GM12878 (cell line): Measurements from ENCODE around the gene SLC4A1. TPM values are rescaled to one million over a fixed set of nuclear protein-coding genes. Genes with fewer than 3 reads are reported as not detected.

Experiments used
- ATAC-seq: fragments of 200-7000 bp; cut with Tn5 transposase; 3 replicates; pipeline ENCODE4 v1.9.1; 2020; ENCODE audit warnings: mild to moderate bottlenecking, moderate library complexity
- BruUV-seq: library from RNA; stranded (reverse); fragments of 400-500 nt; replicated peaks from 2 replicates; lab custom pipeline; 2021; lab: Mats Ljungman, UMichigan
- CTCF ChIA-PET: fragments of 300-600 bp; sonication (Branson Sonifier 250); formaldehyde crosslinking; extraction: SDS; loops from one replicate; lab custom pipeline; 2021; ENCODE audit warnings: inconsistent platforms; lab: Yijun Ruan, JAX
- POLR2A ChIA-PET: fragments of 350-600 bp; formaldehyde crosslinking; extraction: SDS; loops from one replicate; lab custom pipeline; 2021; ENCODE audit warnings: inconsistent platforms; lab: Charles Lee
- RAD21 ChIA-PET: fragments of 300-600 bp; sonication (Branson Sonifier 250); formaldehyde crosslinking; loops from one replicate; lab custom pipeline; 2023; ENCODE audit warnings: antibody characterized with exemption; ENCODE audit not compliant: unreplicated experiment; lab: Charles Lee
- SMC1A ChIA-PET: fragments of 300-600 bp; sonication (Branson Sonifier 250); formaldehyde crosslinking; loops from one replicate; lab custom pipeline; 2023; ENCODE audit not compliant: unreplicated experiment, uncharacterized antibody; lab: Charles Lee
- DNase-seq: peaks from one replicate; pipeline ENCODE4 v3.0.0-alpha.2; 2011; ENCODE audit warnings: low read depth, low spot score
- FAIRE-seq: peaks from 3 replicates; lab custom pipeline; 2011; peaks lifted over from hg19 to GRCh38; lab: Jason Lieb, UNC
- H2AFZ ChIP-seq: 2 replicates; pipeline ENCODE4 v1.6.0; 2011; ENCODE audit warnings: low read depth, low read length, control low read depth; ENCODE audit not compliant: control insufficient read depth
- H3K27ac ChIP-seq: 2 replicates; pipeline ENCODE4 v1.5.1; 2011; ENCODE audit warnings: control low read depth; ENCODE audit not compliant: control insufficient read depth, insufficient read depth
- H3K27me3 ChIP-seq, 2 experiments: replicated peaks in 1 of 2; 2 replicates each; pipeline versions ENCODE4 v1.6.0 to v1.6.1; 2011; ENCODE audit warnings: low read length in 1 of 2; ENCODE audit not compliant: control insufficient read depth in 2 of 2, insufficient read depth in 2 of 2
- H3K36me3 ChIP-seq, 2 experiments: 2 replicates each; pipeline ENCODE4 v1.5.1; 2011; ENCODE audit warnings: low read length in 1 of 2; ENCODE audit not compliant: control insufficient read depth in 2 of 2, insufficient read depth in 2 of 2
- H3K4me1 ChIP-seq: 2 replicates; pipeline ENCODE4 v1.6.1; 2011; ENCODE audit warnings: mild to moderate bottlenecking, low read length, moderate library complexity, mixed read lengths; ENCODE audit not compliant: control insufficient read depth, insufficient read depth
- H3K4me2 ChIP-seq: 2 replicates; pipeline ENCODE4 v1.6.0; 2011; ENCODE audit warnings: control low read depth; ENCODE audit not compliant: control insufficient read depth, insufficient read depth
- H3K4me3 ChIP-seq: fragments of 200-600 bp; sonication (generic); 2 replicates; pipeline ENCODE4 v1.5.1; 2016
- H3K79me2 ChIP-seq: 2 replicates; pipeline ENCODE4 v1.6.0; 2011; ENCODE audit warnings: low read length; ENCODE audit not compliant: control insufficient read depth, insufficient read depth
- H3K9ac ChIP-seq: 2 replicates; pipeline ENCODE4 v1.8.0; 2011; ENCODE audit warnings: low read length, control low read depth, mixed read lengths; ENCODE audit not compliant: control insufficient read depth, insufficient read depth
- H3K9me3 ChIP-seq: replicated peaks from 3 replicates; pipeline ENCODE4 v1.5.1; 2011; ENCODE audit warnings: mild to moderate bottlenecking, low read length; ENCODE audit not compliant: control insufficient read depth, insufficient read depth
- H4K20me1 ChIP-seq: 2 replicates; pipeline ENCODE4 v1.6.0; 2011; ENCODE audit not compliant: control insufficient read depth, insufficient read depth
- BCL3 ChIP-seq: IDR thresholded peaks from 2 replicates; pipeline ENCODE4 v1.6.1; 2011; ENCODE audit warnings: borderline replicate concordance, low read depth, mild to moderate bottlenecking, moderate library complexity, low read length; ENCODE audit not compliant: insufficient read depth, poor library complexity, severe bottlenecking
- CBX5 ChIP-seq: sonication (generic); IDR thresholded peaks from 2 replicates; pipeline ENCODE4 v1.6.1; 2016; ENCODE audit warnings: low read depth, moderate library complexity, mild to moderate bottlenecking, inconsistent platforms
- CTCF ChIP-seq, 3 experiments: IDR thresholded peaks in 2 of 3; conservative IDR thresholded peaks in 1 of 3; 2 replicates each; pipeline ENCODE4 v1.5.1; 2011; ENCODE audit warnings: low read depth in 3 of 3, low read length in 3 of 3, mild to moderate bottlenecking in 3 of 3, control low read depth in 2 of 3, moderate library complexity in 2 of 3, inconsistent platforms in 1 of 3, mixed read lengths in 1 of 3; ENCODE audit not compliant: control insufficient read depth in 2 of 3, insufficient read depth in 1 of 3; ENCODE audit errors: extremely low read depth in 1 of 3
- KDM1A ChIP-seq: fragments of 200-600 bp; sonication (generic); IDR thresholded peaks from 2 replicates; pipeline ENCODE4 v1.6.1; 2016; ENCODE audit warnings: borderline replicate concordance
- KLF5 ChIP-seq: fragments of 450-650 bp; IDR thresholded peaks from 2 replicates; pipeline ENCODE4 v1.6.1; 2014; ENCODE audit warnings: mild to moderate bottlenecking; ENCODE audit not compliant: partially characterized antibody
- NR2C1 ChIP-seq: fragments of 450-650 bp; IDR thresholded peaks from 2 replicates; pipeline ENCODE4 v1.6.1; 2017; ENCODE audit warnings: antibody characterized with exemption, mild to moderate bottlenecking, moderate library complexity
- PAX5 ChIP-seq: IDR thresholded peaks from 2 replicates; pipeline ENCODE4 v1.6.1; 2011; ENCODE audit warnings: low read depth, low read length, borderline replicate concordance
- POLR2A ChIP-seq: IDR thresholded peaks from 2 replicates; pipeline ENCODE4 v1.6.1; 2011; ENCODE audit warnings: low read depth, mild to moderate bottlenecking, low read length
- RBBP5 ChIP-seq: fragments of 200-600 bp; sonication (generic); conservative IDR thresholded peaks from 2 replicates; pipeline ENCODE4 v1.6.1; 2016
- ZNF592 ChIP-seq: fragments of 450-650 bp; IDR thresholded peaks from 2 replicates; pipeline ENCODE4 v1.6.1; 2017; ENCODE audit warnings: mild to moderate bottlenecking, moderate library complexity
- WGBS: methylation state at CpG from one replicate; pipeline ENCODE4 v1.1.6; 2016; ENCODE audit warnings: low lambda C conversion rate; ENCODE audit not compliant: insufficient replicate concordance, insufficient coverage; ENCODE audit errors: missing lambda C conversion rate; 5-methylcytosine and 5-hydroxymethylcytosine counted together
- in situ Hi-C: fragments of 300-500 bp; cut with MboI; formaldehyde crosslinking; loops from 9 replicates; pipeline ENCODE4 v1.14.3; 2018; ENCODE audit warnings: mixed read lengths
- intact Hi-C: fragments of 100-400 bp; cut with micrococcal nuclease; formaldehyde crosslinking; loops from one replicate; pipeline ENCODE4 v1.14.2; 2022; ENCODE audit not compliant: unreplicated experiment
- polyA plus RNA-seq, 11 experiments: library from polyadenylated mRNA; depleted of rRNA in 4 of 11; unstranded in 6 of 11; stranded (reverse) in 5 of 11; fragments of >200 nt; fragmentation: Nextera tagmentation in 4 of 11; fragmentation: Illumina TruSeq in 1 of 11; extraction: Ambion mirVana in 4 of 11; extraction: Trizol in 1 of 11; gene quantifications; 1 replicate in 1 of 11; 2 replicates in 10 of 11; pipeline versions ENCODE4 v1.2.1 to v1.2.3, GENCODE V29; 2011 to 2016; ENCODE audit warnings: inconsistent platforms in 2 of 11, missing spikeins in 2 of 11, low read depth in 1 of 11
- total RNA-seq, 4 experiments: library from RNA; depleted of rRNA in 3 of 4; stranded (reverse); fragments of >200 nt in 3 of 4; fragmentation: Illumina TruSeq in 1 of 4; extraction: Trizol in 1 of 4; gene quantifications; 2 replicates each; pipeline versions ENCODE4 v1.2.1 to v1.2.3, GENCODE V29; 2013 to 2021

Gene SLC4A1
- total and polyA plus RNA-seq, 10 of the 15 experiments (the other 5 are each of a cell fraction or from before 2014, with no cell fraction given) = 0.03 TPM; not detected in 9

- Histone ChIP-seq H3K27me3 (no peaks in the 10 kb centered on the region), H3K4me2 (no peak overlapping the region), H3K9me3 (no peaks in the 10 kb centered on the region), H3K79me2 (no peaks in the 10 kb centered on the region), H3K36me3 (no peaks in the 10 kb centered on the region), H3K9ac (no peak overlapping the region), H2AFZ (no peak overlapping the region), H3K27ac (no peak overlapping the region), H3K4me1 (peaks cover 5% of the 10 kb centered on the region; the same call in 1 of the 2 replicates), H3K4me3 (no peak overlapping the region), H4K20me1 (no peaks in the 10 kb centered on the region)
- intact Hi-C loops = no loop called here
- no peak for DNase-seq
- ChIA-PET CTCF (interaction anchor here (1.3 kb wide), 1 partner anchor 8 kb away, joined by 5 read pairs; no protein-coding TSS in a partner anchor), SMC1A (interaction anchor here (1.2 kb wide), 1 partner anchor 8 kb away, joined by 5 read pairs; no protein-coding TSS in a partner anchor), RAD21 (no interaction called here), POLR2A (no interaction called here)
- in situ Hi-C loops = no loop called here
- TF ChIP-seq KDM1A (no peak), KLF5 (no peak), CBX5 (no peak), CTCF (IDR thresholded peaks at IDR 0.05 in 2 of 3, conservative IDR thresholded peaks at IDR 0.05 in 1 of 3; ENCODE audit: control insufficient read depth in 2 of 3, extremely low read depth in 1 of 3, insufficient read depth in 1 of 3, low read depth in 3 of 3, low read length in 3 of 3) (no peak), POLR2A (no peak)
- 81% methylated on average over 9 of the region's 9 CpGs for WGBS
- no peak for ATAC-seq
- no TSS peak for BruUV-seq
- no peak for FAIRE-seq
Observed at GRCh38 chr17:44230140-44230539, 37.8 kb downstream of the SLC4A1 start.

GRCh38 chr17:44229090-44229489 lies 38.8 kb downstream of the SLC4A1 start:
- Histone ChIP-seq H3K27ac (no peak overlapping the region), H3K4me1 (no peaks in the 10 kb centered on the region), H3K36me3 (no peaks in the 10 kb centered on the region), H3K4me3 (no peak overlapping the region), H3K27me3 (no peaks in the 10 kb centered on the region), H3K4me2 (no peak overlapping the region), H2AFZ (no peak overlapping the region), H3K79me2 (no peaks in the 10 kb centered on the region), H3K9ac (no peak overlapping the region), H3K9me3 (no peaks in the 10 kb centered on the region), H4K20me1 (no peaks in the 10 kb centered on the region)
- ChIA-PET SMC1A (no interaction called here), RAD21 (no interaction called here), CTCF (no interaction called here), POLR2A (no interaction called here)
- in situ Hi-C loops (loop anchor here (5.0 kb wide), 1 partner anchor 48 kb away; no protein-coding TSS in a partner anchor), intact Hi-C loops (no loop called here)
- FAIRE-seq = no peak
- no TSS peak for BruUV-seq
- TF ChIP-seq PAX5 = no peak
- no peak for TF ChIP-seq RBBP5
- no peak for TF ChIP-seq BCL3
- TF ChIP-seq ZNF592 = no peak
- no peak for TF ChIP-seq NR2C1
- ATAC-seq = no peak
- 58% methylated on average over 6 of the region's 6 CpGs for WGBS
- DNase-seq = no peak
